CD4-positive, alpha-beta T cell treated with Interleukin-17A for 1 hour (primary cell): ENCODE measurements around the gene EIF4G3.

ENCODE experiments used
- DNase-seq: peaks from one replicate; pipeline ENCODE4 v3.0.0-alpha.2; 2020

The EIF4G3 gene

GRCh38 chr1:20787840-20788795, 388.6 kb downstream of the EIF4G3 start:
- peak; percentile 7 for DNase-seq

- DNase-seq = peak; percentile 90
Observed at GRCh38 chr1:20787029-20787839, 389.5 kb downstream of the EIF4G3 start, which contains the start of gene HP1BP3. Gene HP1BP3, minus strand, starts transcription at chr1:20787307. Its CDS starts 6,867 bp downstream, at chr1:20780440.

- DNase-seq = peak; percentile 96
Observed at GRCh38 chr1:20786253-20787028, 390.3 kb downstream of the EIF4G3 start.

- no peak for DNase-seq
Observed at GRCh38 chr1:20785907-20786252, 390.8 kb downstream of the EIF4G3 start.

GRCh38 chr1:20775700-20776099, 401.0 kb downstream of the EIF4G3 start:
- DNase-seq = no peak

- DNase-seq = no peak
Observed at GRCh38 chr1:20771780-20772179, 404.9 kb downstream of the EIF4G3 start.

- no peak for DNase-seq
Observed at GRCh38 chr1:20770314-20771087, 406.2 kb downstream of the EIF4G3 start.

- no peak for DNase-seq
Observed at GRCh38 chr1:20767271-20767670, 409.4 kb downstream of the EIF4G3 start.

GRCh38 chr1:20763417-20763816, 413.3 kb downstream of the EIF4G3 start:
- DNase-seq = no peak

- no peak for DNase-seq
Observed at GRCh38 chr1:20760322-20760721, 416.4 kb downstream of the EIF4G3 start.
